GM12872 (cell line): ENCODE results near the gene RITA1.

Experiments
- CTCF ChIP-seq: IDR thresholded peaks from 3 replicates; pipeline ENCODE4 v1.5.1; 2011; ENCODE audit warnings: low read depth, mild to moderate bottlenecking, low read length, moderate library complexity; ENCODE audit not compliant: insufficient read depth

The RITA1 gene

GRCh38 chr12:113185180-113186032 is at the start of gene RITA1, which contains the start of gene DDX54:
Gene RITA1, plus strand, starts transcription at chr12:113185721. Its CDS starts 1,026 bp downstream, at chr12:113186747.
Gene DDX54, minus strand, starts transcription at chr12:113185478. Its CDS starts 27 bp downstream, at chr12:113185451.
- no peak for TF ChIP-seq CTCF

- TF ChIP-seq CTCF: no peak
Measured at GRCh38 chr12:113136128-113136989, 49.2 kb upstream of the RITA1 start.

GRCh38 chr12:113136990-113137511 is 48.5 kb upstream of the RITA1 start:
- no peak for TF ChIP-seq CTCF

GRCh38 chr12:113137861-113138783 is 47.4 kb upstream of the RITA1 start:
- no peak for TF ChIP-seq CTCF

GRCh38 chr12:113138826-113139225 is 46.7 kb upstream of the RITA1 start:
- no peak for TF ChIP-seq CTCF

- TF ChIP-seq CTCF: no peak
Measured at GRCh38 chr12:113140706-113141105, 44.8 kb upstream of the RITA1 start.
